ENCODE measurements around the gene CPNE7. TPM values are rescaled to one million over a fixed set of nuclear protein-coding genes. Genes with fewer than 3 reads are reported as not detected.

Gene CPNE7
- total and polyA plus RNA-seq, 2 of the 13 experiments (the other 11 are each of a cell fraction or from before 2014, with no cell fraction given): 0.59 TPM; not detected in 1

DNA sequence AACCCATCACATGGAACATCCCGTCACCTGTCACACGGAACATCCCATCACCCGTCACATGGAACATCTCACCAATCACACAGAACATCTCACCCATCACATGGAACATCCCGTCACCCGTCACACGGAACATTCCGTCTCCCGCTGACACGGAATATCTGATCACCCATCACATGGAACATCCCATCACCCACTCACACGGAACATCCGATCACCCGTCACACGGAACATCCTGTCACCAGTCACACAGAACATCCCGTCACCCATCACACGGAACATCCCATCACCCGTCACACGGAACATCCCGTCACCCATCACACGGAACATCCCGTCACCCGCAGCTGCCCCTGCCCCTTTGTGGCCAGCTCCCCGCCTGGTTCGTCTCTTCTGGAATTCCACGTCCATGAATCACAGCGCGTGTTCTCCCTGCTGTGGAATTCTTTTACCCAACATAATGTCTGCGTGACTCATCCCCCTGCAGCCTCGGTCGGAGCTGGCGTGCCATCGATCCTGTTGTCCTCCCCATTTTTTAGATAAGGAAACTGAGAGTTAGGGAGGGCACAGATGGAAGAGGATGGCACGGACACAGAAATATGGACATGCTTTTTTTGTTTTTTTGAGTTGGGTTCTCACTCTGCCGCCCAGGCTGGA is 5.6 kb downstream of the CPNE7 start (continued):
- TF ChIP-seq, protein P1, sequence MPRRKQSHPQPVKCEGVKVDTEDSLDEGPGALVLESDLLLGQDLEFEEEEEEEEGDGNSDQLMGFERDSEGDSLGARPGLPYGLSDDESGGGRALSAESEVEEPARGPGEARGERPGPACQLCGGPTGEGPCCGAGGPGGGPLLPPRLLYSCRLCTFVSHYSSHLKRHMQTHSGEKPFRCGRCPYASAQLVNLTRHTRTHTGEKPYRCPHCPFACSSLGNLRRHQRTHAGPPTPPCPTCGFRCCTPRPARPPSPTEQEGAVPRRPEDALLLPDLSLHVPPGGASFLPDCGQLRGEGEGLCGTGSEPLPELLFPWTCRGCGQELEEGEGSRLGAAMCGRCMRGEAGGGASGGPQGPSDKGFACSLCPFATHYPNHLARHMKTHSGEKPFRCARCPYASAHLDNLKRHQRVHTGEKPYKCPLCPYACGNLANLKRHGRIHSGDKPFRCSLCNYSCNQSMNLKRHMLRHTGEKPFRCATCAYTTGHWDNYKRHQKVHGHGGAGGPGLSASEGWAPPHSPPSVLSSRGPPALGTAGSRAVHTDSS (CRISPR knock-in tag; conservative IDR thresholded peaks at IDR 0.05): no peak
- TF ChIP-seq ZNF788 (CRISPR knock-in tag; IDR thresholded peaks at IDR 0.05; ENCODE audit: borderline replicate concordance): peak; percentile 55; the same call in 1 of the 2 replicates
- no peak for TF ChIP-seq GTF2F1 (IDR thresholded peaks at IDR 0.05; ENCODE audit: low read length)
- TF ChIP-seq IKZF4 (CRISPR knock-in tag; IDR thresholded peaks at IDR 0.05; ENCODE audit: borderline replicate concordance, low read depth, not compliant biosample characterization): no peak
- TF ChIP-seq, protein P2, sequence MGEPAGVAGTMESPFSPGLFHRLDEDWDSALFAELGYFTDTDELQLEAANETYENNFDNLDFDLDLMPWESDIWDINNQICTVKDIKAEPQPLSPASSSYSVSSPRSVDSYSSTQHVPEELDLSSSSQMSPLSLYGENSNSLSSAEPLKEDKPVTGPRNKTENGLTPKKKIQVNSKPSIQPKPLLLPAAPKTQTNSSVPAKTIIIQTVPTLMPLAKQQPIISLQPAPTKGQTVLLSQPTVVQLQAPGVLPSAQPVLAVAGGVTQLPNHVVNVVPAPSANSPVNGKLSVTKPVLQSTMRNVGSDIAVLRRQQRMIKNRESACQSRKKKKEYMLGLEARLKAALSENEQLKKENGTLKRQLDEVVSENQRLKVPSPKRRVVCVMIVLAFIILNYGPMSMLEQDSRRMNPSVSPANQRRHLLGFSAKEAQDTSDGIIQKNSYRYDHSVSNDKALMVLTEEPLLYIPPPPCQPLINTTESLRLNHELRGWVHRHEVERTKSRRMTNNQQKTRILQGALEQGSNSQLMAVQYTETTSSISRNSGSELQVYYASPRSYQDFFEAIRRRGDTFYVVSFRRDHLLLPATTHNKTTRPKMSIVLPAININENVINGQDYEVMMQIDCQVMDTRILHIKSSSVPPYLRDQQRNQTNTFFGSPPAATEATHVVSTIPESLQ (CRISPR knock-in tag; conservative IDR thresholded peaks at IDR 0.05): no peak
- no peak for TF ChIP-seq NONO (IDR thresholded peaks at IDR 0.05)
- no peak for TF ChIP-seq NONO (CRISPR knock-in tag; conservative IDR thresholded peaks at IDR 0.05)
- TF ChIP-seq ZNF775 (CRISPR knock-in tag; IDR thresholded peaks at IDR 0.05; ENCODE audit: borderline replicate concordance): no peak
- no peak for TF ChIP-seq SALL2 (CRISPR knock-in tag; IDR thresholded peaks at IDR 0.05)
- TF ChIP-seq EED (CRISPR knock-in tag; IDR thresholded peaks at IDR 0.05): peak; percentile 70; the same call in 1 of the 2 replicates
- no peak for TF ChIP-seq ESRRA (CRISPR knock-in tag; IDR thresholded peaks at IDR 0.05; ENCODE audit: low read depth)
- no peak for TF ChIP-seq TAF15 (IDR thresholded peaks at IDR 0.05; ENCODE audit: low read depth, low read length, poor library complexity, severe bottlenecking)
- no peak for TF ChIP-seq RBM39 (IDR thresholded peaks at IDR 0.05; ENCODE audit: low read depth, low read length, poor library complexity, severe bottlenecking)
- no peak for TF ChIP-seq SOX13 (IDR thresholded peaks at IDR 0.05)
- TF ChIP-seq SOX13 (CRISPR knock-in tag; conservative IDR thresholded peaks at IDR 0.05 in 1 of 2, IDR thresholded peaks at IDR 0.05 in 1 of 2): no peak
- TF ChIP-seq ZSCAN25 (CRISPR knock-in tag; IDR thresholded peaks at IDR 0.05): no peak
- TF ChIP-seq, protein P3, sequence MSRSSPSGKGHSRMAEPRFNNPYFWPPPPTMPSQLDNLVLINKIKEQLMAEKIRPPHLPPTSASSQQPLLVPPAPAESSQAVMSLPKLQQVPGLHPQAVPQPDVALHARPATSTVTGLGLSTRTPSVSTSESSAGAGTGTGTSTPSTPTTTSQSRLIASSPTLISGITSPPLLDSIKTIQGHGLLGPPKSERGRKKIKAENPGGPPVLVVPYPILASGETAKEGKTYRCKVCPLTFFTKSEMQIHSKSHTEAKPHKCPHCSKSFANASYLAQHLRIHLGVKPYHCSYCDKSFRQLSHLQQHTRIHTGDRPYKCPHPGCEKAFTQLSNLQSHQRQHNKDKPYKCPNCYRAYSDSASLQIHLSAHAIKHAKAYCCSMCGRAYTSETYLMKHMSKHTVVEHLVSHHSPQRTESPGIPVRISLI (CRISPR knock-in tag; IDR thresholded peaks at IDR 0.05; ENCODE audit: borderline replicate concordance): no peak
- TF ChIP-seq MAZ (IDR thresholded peaks at IDR 0.05; ENCODE audit: borderline replicate concordance, low read depth, low read length): no peak
- TF ChIP-seq MAZ (CRISPR knock-in tag; IDR thresholded peaks at IDR 0.05; ENCODE audit: low read depth): 0 out of 2 replicates have a peak, but pooled peaks have one; percentile 40
- TF ChIP-seq NFIC (IDR thresholded peaks at IDR 0.05; ENCODE audit: low read length): no peak
- no peak for TF ChIP-seq HDAC2 (CRISPR knock-in tag; IDR thresholded peaks at IDR 0.05)
- no peak for TF ChIP-seq ZFP1 (CRISPR knock-in tag; IDR thresholded peaks at IDR 0.05)
- TF ChIP-seq NFE2L1 (CRISPR knock-in tag; IDR thresholded peaks at IDR 0.05; ENCODE audit: borderline replicate concordance): no peak
- no peak for TF ChIP-seq GFI1 (CRISPR knock-in tag; IDR thresholded peaks at IDR 0.05; ENCODE audit: borderline replicate concordance)

Data from HepG2 (cell line).